A549 (cell line): ENCODE results near the gene SVOPL. TPM values are rescaled to one million over a fixed set of nuclear protein-coding genes. Genes with fewer than 3 reads are reported as not detected.

Experiments used
- ATAC-seq, 2 experiments: fragments of 200-7000 bp in 1 of 2; fragments of >200 bp in 1 of 2; cut with Nextera tagmentation in 1 of 2; cut with Tn5 transposase in 1 of 2; 3 replicates each; pipeline versions ENCODE4 v1.8.0 to v1.9.1; 2018 to 2020; ENCODE audit warnings: mild to moderate bottlenecking in 1 of 2, moderate library complexity in 1 of 2
- CTCF ChIA-PET: fragments of 300-600 bp; sonication (Branson Sonifier 250); formaldehyde crosslinking; extraction: SDS; loops from one replicate; lab custom pipeline; 2021; ENCODE audit warnings: antibody characterized with exemption, inconsistent platforms; lab: Yijun Ruan, JAX
- POLR2A ChIA-PET: fragments of 350-600 bp; formaldehyde crosslinking; extraction: SDS; loops from one replicate; lab custom pipeline; 2021; ENCODE audit warnings: antibody characterized with exemption, inconsistent platforms; lab: Yijun Ruan, JAX
- DNase-seq, 2 experiments: peaks; one replicate each; pipeline versions ENCODE4 v3.0.0 to v3.0.0-alpha.2; 2011 to 2016; ENCODE audit warnings: low read depth in 1 of 2, low spot score in 1 of 2
- FAIRE-seq: peaks from 2 replicates; lab custom pipeline; 2011; peaks lifted over from hg19 to GRCh38; lab: Jason Lieb, UNC
- H3K27ac ChIP-seq, 2 experiments: fragments of >200 bp; sonication (Bioruptor Twin); formaldehyde crosslinking; 3 replicates each; pipeline ENCODE4 v1.5.1; 2016 to 2017
- H3K4me1 ChIP-seq: fragments of >200 bp; sonication (Bioruptor Twin); formaldehyde crosslinking; 3 replicates; pipeline ENCODE4 v1.6.1; 2016
- H3K4me2 ChIP-seq: fragments of >200 bp; sonication (Bioruptor Twin); formaldehyde crosslinking; 3 replicates; pipeline ENCODE4 v1.6.1; 2016
- H3K4me3 ChIP-seq: fragments of >200 bp; sonication (Bioruptor Twin); formaldehyde crosslinking; 3 replicates; pipeline ENCODE4 v1.5.1; 2016
- H3K9me3 ChIP-seq: fragments of >200 bp; sonication (Bioruptor Twin); formaldehyde crosslinking; 3 replicates; pipeline ENCODE4 v1.6.1; 2016
- CEBPB ChIP-seq, 2 experiments: fragments of >200 bp in 1 of 2; sonication (Bioruptor Twin) in 1 of 2; formaldehyde crosslinking in 1 of 2; IDR thresholded peaks; 2 replicates each; pipeline ENCODE4 v1.6.1; 2012 to 2016
- CHD4 ChIP-seq: fragments of 200-600 bp; sonication (generic); IDR thresholded peaks from 2 replicates; pipeline ENCODE4 v1.6.1; 2016; ENCODE audit warnings: antibody characterized with exemption, mild to moderate bottlenecking, borderline replicate concordance
- EHF ChIP-seq: fragments of 250-450 bp; sonication (Bioruptor Pico); IDR thresholded peaks from 2 replicates; pipeline ENCODE4 v1.5.0; 2020; ENCODE audit warnings: mild to moderate bottlenecking
- EP300 ChIP-seq, 2 experiments: fragments of >200 bp; sonication (Bioruptor Twin); formaldehyde crosslinking; IDR thresholded peaks; 2 replicates in 1 of 2; 3 replicates in 1 of 2; pipeline ENCODE4 v1.6.1; 2016 to 2017
- FOSB ChIP-seq: fragments of 250-450 bp; sonication (Bioruptor Pico); IDR thresholded peaks from 2 replicates; pipeline ENCODE4 v1.5.0; 2020; ENCODE audit warnings: mild to moderate bottlenecking, moderate library complexity
- GATA3 ChIP-seq: IDR thresholded peaks from 2 replicates; pipeline ENCODE4 v1.6.1; 2012; ENCODE audit warnings: borderline replicate concordance
- HDAC2 ChIP-seq: fragments of 200-600 bp; sonication (generic); IDR thresholded peaks from 2 replicates; pipeline ENCODE4 v1.6.1; 2016
- HEYL ChIP-seq: fragments of 250-450 bp; sonication (Bioruptor Pico); IDR thresholded peaks from 2 replicates; pipeline ENCODE4 v1.8.0; 2021; ENCODE audit warnings: mild to moderate bottlenecking, moderate library complexity
- HOXA7 ChIP-seq: fragments of 250-450 bp; sonication (Bioruptor Pico); IDR thresholded peaks from 2 replicates; pipeline ENCODE4 v1.5.0; 2020; ENCODE audit warnings: mild to moderate bottlenecking, moderate library complexity
- JUN ChIP-seq, 2 experiments: fragments of >200 bp; sonication (Bioruptor Twin); formaldehyde crosslinking; IDR thresholded peaks; 2 replicates in 1 of 2; 3 replicates in 1 of 2; pipeline ENCODE4 v1.6.1; 2016 to 2017
- MAFK ChIP-seq: fragments of 450-650 bp; IDR thresholded peaks from 2 replicates; pipeline ENCODE4 v1.6.1; 2014; ENCODE audit not compliant: partially characterized antibody
- PHF8 ChIP-seq: fragments of 200-600 bp; sonication (generic); IDR thresholded peaks from 2 replicates; pipeline ENCODE4 v1.6.1; 2016; ENCODE audit warnings: low read depth, mild to moderate bottlenecking, antibody characterized with exemption, moderate library complexity, borderline replicate concordance
- POLR2AphosphoS2 ChIP-seq: conservative IDR thresholded peaks from 2 replicates; pipeline ENCODE4 v1.6.1; 2012; ENCODE audit warnings: low read length, improper control_type of control experiment, inconsistent platforms
- RFX5 ChIP-seq: fragments of 450-650 bp; IDR thresholded peaks from 2 replicates; pipeline ENCODE4 v1.7.1; 2014; ENCODE audit warnings: antibody characterized with exemption, mild to moderate bottlenecking, moderate library complexity
- RNF2 ChIP-seq: fragments of 200-600 bp; sonication (generic); IDR thresholded peaks from 2 replicates; pipeline ENCODE4 v1.6.1; 2016; ENCODE audit warnings: low read depth, mild to moderate bottlenecking, antibody characterized with exemption, moderate library complexity, borderline replicate concordance
- WGBS: methylation state at CpG from one replicate; pipeline ENCODE4 v1.1.6; 2017; ENCODE audit errors: missing lambda C conversion rate; 5-methylcytosine and 5-hydroxymethylcytosine counted together
- polyA plus RNA-seq, 4 experiments: library from polyadenylated mRNA; depleted of rRNA in 3 of 4; stranded (reverse); fragments of >200 nt; fragmentation: RNase III in 1 of 4; extraction: RNeasy Plus Mini Kit Qiagen cat#74134 plus additional on column Dnase treatment in 1 of 4; gene quantifications; 2 replicates in 3 of 4; 3 replicates in 1 of 4; pipeline ENCODE4 v1.2.3, GENCODE V29; 2011 to 2017
- TF ChIP-seq, protein P1 (sequence below): fragments of 250-450 bp; sonication (Bioruptor Pico); IDR thresholded peaks from 2 replicates; pipeline ENCODE4 v1.5.0; 2020; ENCODE audit warnings: low read depth, mild to moderate bottlenecking, moderate library complexity
- TF ChIP-seq, protein P2 (sequence below): fragments of >200 bp; sonication (Bioruptor Twin); formaldehyde crosslinking; IDR thresholded peaks from 3 replicates; pipeline ENCODE4 v1.6.1; 2016
- TF ChIP-seq, protein P3 (sequence below): fragments of 150-350 bp; IDR thresholded peaks from 2 replicates; pipeline ENCODE4 v1.6.1; 2014; ENCODE audit warnings: low read depth, mild to moderate bottlenecking, low read length
- TF ChIP-seq, protein P4 (sequence below): fragments of >200 bp; sonication (Bioruptor Twin); formaldehyde crosslinking; IDR thresholded peaks from 3 replicates; pipeline ENCODE4 v1.5.1; 2016
- TF ChIP-seq, protein P5 (sequence below): IDR thresholded peaks from 2 replicates; pipeline ENCODE4 v1.6.1; 2012

Gene SVOPL
- polyA plus RNA-seq, 2 of the 4 experiments (the other 2 are of a cell fraction) = 0.21 TPM; not detected in 1

DNA sequence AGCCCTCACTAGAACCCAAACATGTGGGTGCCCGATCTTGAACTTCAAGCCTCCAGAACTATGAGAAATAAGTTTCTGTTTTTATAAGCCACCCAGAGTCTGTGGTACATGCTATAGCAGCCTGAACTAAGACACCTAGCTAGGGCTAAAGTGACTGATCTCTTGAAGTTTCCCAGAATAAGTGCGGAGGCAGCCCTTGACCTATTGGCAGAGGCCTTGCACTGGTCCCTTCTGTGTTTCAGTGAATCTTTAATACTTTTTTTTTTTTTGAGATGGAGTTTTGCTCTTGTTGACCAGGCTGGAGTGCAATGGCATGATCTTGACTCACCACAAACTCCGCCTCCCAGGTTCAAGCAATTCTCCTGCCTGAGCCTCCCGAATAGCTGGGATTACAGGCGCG, 85.1 kb downstream of the SVOPL start:
- Histone ChIP-seq H3K4me2 (no peak overlapping the region), H3K4me1 (no peaks in the 10 kb centered on the region), H3K27ac (no peak overlapping the region), H3K9me3 (no peaks in the 10 kb centered on the region), H3K4me3 (no peak overlapping the region)
- ATAC-seq (no peak), DNase-seq (no peak), FAIRE-seq (no peak)
- ChIA-PET CTCF (no interaction called here), POLR2A (no interaction called here)
- 88% methylated on average over 6 of the region's 6 CpGs for WGBS
- TF ChIP-seq RFX5 (no peak), HDAC2 (no peak), MAFK (no peak), EHF (no peak), EP300 (IDR thresholded peaks at IDR 0.05) (no peak), FOSB (CRISPR knock-in tag) (no peak), GATA3 (no peak), JUN (IDR thresholded peaks at IDR 0.05) (no peak), CEBPB (IDR thresholded peaks at IDR 0.05) (no peak), HOXA7 (CRISPR knock-in tag) (no peak), PHF8 (no peak), RNF2 (no peak), CHD4 (no peak), POLR2AphosphoS2 (no peak)
- TF ChIP-seq, protein P1, sequence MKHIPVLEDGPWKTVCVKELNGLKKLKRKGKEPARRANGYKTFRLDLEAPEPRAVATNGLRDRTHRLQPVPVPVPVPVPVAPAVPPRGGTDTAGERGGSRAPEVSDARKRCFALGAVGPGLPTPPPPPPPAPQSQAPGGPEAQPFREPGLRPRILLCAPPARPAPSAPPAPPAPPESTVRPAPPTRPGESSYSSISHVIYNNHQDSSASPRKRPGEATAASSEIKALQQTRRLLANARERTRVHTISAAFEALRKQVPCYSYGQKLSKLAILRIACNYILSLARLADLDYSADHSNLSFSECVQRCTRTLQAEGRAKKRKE (CRISPR knock-in tag) = no peak
- TF ChIP-seq, protein P2, sequence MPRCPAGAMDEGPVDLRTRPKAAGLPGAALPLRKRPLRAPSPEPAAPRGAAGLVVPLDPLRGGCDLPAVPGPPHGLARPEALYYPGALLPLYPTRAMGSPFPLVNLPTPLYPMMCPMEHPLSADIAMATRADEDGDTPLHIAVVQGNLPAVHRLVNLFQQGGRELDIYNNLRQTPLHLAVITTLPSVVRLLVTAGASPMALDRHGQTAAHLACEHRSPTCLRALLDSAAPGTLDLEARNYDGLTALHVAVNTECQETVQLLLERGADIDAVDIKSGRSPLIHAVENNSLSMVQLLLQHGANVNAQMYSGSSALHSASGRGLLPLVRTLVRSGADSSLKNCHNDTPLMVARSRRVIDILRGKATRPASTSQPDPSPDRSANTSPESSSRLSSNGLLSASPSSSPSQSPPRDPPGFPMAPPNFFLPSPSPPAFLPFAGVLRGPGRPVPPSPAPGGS = no peak
- TF ChIP-seq, protein P3, sequence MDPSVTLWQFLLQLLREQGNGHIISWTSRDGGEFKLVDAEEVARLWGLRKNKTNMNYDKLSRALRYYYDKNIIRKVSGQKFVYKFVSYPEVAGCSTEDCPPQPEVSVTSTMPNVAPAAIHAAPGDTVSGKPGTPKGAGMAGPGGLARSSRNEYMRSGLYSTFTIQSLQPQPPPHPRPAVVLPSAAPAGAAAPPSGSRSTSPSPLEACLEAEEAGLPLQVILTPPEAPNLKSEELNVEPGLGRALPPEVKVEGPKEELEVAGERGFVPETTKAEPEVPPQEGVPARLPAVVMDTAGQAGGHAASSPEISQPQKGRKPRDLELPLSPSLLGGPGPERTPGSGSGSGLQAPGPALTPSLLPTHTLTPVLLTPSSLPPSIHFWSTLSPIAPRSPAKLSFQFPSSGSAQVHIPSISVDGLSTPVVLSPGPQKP = no peak
- TF ChIP-seq, protein P4, sequence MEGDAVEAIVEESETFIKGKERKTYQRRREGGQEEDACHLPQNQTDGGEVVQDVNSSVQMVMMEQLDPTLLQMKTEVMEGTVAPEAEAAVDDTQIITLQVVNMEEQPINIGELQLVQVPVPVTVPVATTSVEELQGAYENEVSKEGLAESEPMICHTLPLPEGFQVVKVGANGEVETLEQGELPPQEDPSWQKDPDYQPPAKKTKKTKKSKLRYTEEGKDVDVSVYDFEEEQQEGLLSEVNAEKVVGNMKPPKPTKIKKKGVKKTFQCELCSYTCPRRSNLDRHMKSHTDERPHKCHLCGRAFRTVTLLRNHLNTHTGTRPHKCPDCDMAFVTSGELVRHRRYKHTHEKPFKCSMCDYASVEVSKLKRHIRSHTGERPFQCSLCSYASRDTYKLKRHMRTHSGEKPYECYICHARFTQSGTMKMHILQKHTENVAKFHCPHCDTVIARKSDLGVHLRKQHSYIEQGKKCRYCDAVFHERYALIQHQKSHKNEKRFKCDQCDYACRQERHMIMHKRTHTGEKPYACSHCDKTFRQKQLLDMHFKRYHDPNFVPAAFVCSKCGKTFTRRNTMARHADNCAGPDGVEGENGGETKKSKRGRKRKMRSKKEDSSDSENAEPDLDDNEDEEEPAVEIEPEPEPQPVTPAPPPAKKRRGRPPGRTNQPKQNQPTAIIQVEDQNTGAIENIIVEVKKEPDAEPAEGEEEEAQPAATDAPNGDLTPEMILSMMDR = no peak
- TF ChIP-seq, protein P5, sequence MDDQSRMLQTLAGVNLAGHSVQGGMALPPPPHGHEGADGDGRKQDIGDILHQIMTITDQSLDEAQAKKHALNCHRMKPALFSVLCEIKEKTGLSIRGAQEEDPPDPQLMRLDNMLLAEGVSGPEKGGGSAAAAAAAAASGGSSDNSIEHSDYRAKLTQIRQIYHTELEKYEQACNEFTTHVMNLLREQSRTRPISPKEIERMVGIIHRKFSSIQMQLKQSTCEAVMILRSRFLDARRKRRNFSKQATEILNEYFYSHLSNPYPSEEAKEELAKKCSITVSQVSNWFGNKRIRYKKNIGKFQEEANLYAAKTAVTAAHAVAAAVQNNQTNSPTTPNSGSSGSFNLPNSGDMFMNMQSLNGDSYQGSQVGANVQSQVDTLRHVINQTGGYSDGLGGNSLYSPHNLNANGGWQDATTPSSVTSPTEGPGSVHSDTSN = no peak

DNA sequence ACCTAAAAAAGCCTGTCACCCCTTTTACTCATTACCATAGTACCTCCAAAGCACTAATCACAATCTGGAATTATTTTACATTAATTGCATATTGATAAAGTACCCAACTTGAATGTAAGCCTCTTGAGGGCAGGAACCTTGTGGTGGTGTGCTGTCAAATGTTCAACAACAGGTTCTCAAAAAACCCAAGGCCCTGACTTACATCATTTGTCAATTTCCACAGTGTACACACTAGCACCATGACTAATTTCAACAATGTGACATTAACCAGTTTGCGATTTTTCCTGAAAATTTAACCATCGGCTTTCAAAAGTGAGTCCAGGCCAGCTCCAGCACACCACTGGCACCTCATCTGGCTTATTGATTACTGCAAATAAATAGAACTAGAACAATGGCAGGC, 87.5 kb downstream of the SVOPL start:
- POLR2A ChIA-PET = interaction anchor here (0.7 kb wide), 1 partner anchor 121 kb away, joined by 6 read pairs; no protein-coding TSS in a partner anchor
- ATAC-seq (no peak), DNase-seq (no peak)
- Histone ChIP-seq H3K9me3 (no peaks in the 10 kb centered on the region), H3K4me2 (no peak overlapping the region), H3K27ac (no peak overlapping the region), H3K4me1 (no peaks in the 10 kb centered on the region)
- 90% methylated on average over 2 of the region's 2 CpGs for WGBS
- CTCF ChIA-PET = interaction anchor here (0.9 kb wide), 1 partner anchor 29 kb away, joined by 3 read pairs; no protein-coding TSS in a partner anchor
- TF ChIP-seq EP300 (IDR thresholded peaks at IDR 0.05) (no peak), HEYL (CRISPR knock-in tag) (no peak)
- TF ChIP-seq, all 56 proteins: peak for 0
- H3K4me3 ChIP-seq = no peak overlapping the region
- no peak for FAIRE-seq
